HG02885 (cell line): Measurements from ENCODE around the gene RACK1.

ENCODE experiments used
- ATAC-seq: cut with Tn5 transposase; IDR thresholded peaks from one replicate; pipeline ENCODE4 v1.9.1; 2021; ENCODE audit warnings: mild to moderate bottlenecking; ENCODE audit not compliant: unreplicated experiment, poor library complexity

The RACK1 gene

GRCh38 chr5:181234455-181235306 lies 9.0 kb downstream of the RACK1 start:
- no peak for ATAC-seq

GRCh38 chr5:181233801-181234454 lies 9.8 kb downstream of the RACK1 start:
- no peak for ATAC-seq

- ATAC-seq: no peak
Observed at GRCh38 chr5:181233088-181233800, 10.5 kb downstream of the RACK1 start.

DNA sequence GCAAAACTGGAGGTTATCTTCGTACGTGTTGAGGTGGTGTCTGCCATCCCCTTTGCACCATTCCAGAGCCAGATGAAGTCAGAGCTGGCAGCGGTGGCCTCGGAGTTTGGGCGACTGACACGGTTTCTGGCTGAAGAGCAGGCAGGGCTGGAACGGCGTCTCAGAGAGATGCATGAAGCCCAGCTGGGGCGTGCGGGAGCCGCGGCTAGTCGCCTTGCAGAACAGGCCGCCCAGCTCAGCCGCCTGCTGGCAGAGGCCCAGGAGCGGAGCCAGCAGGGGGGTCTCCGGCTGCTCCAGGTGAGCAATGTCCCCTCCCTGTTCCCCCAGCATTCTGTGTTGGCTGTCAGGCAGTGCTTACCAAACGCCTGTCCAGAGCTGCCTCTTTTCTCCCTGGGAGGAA lies 11.1 kb downstream of the RACK1 start:
- no peak for ATAC-seq

GRCh38 chr5:181231432-181231831 lies 12.3 kb downstream of the RACK1 start:
- no peak for ATAC-seq

GRCh38 chr5:181230551-181230950 lies 13.2 kb downstream of the RACK1 start:
- no peak for ATAC-seq

DNA sequence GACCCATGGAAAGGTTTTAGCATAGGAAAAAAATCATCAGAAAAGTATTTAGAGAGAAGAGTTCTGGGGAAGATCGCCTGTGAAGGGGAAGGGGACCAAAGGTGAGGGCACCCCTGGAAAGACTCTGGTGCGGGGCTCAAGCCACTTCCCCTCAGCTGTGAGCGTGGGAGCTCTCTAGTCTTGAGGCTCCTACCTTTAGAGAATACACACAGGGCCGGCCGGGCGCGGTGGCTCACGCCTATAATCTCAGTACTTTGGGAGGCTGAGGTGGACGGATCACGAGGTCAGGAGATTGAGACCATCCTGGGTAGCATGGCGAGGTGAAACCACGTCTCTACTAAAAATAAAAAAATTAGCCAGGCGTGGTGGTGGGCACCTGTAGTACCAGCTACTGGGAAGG lies 13.7 kb downstream of the RACK1 start:
- ATAC-seq: no peak

GRCh38 chr5:181224390-181225229 lies 19.1 kb downstream of the RACK1 start:
- ATAC-seq: no peak

GRCh38 chr5:181223729-181224389 lies 19.8 kb downstream of the RACK1 start:
- peak; percentile 1 for ATAC-seq

- peak; percentile 65 for ATAC-seq
Observed at GRCh38 chr5:181223058-181223728, 20.5 kb downstream of the RACK1 start, which contains the start of gene TRIM41. Gene TRIM41 (plus strand): TSS chr5:181223281. CDS start chr5:181224000, 719 bp downstream.

DNA sequence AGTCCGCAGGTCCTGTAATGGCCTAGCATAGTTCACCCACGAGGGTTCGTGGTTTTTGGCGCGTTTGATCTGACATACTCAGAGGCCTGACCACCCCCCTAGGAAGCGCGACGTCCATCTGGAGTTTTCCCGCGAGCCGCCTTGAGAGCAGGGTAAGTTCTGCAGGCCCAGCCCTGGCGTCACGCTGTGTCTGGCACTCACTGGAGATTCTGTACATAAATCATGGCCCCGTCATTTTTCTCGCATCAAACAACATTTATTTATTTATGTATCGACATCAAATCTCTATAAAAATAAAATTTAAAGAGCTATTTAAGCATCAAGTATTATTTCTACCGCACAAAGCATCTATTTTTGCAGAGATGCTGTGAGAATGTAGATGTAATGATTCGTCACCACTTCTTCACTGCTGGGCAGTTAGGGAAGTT lies 21.1 kb downstream of the RACK1 start:
- ATAC-seq: no peak

DNA sequence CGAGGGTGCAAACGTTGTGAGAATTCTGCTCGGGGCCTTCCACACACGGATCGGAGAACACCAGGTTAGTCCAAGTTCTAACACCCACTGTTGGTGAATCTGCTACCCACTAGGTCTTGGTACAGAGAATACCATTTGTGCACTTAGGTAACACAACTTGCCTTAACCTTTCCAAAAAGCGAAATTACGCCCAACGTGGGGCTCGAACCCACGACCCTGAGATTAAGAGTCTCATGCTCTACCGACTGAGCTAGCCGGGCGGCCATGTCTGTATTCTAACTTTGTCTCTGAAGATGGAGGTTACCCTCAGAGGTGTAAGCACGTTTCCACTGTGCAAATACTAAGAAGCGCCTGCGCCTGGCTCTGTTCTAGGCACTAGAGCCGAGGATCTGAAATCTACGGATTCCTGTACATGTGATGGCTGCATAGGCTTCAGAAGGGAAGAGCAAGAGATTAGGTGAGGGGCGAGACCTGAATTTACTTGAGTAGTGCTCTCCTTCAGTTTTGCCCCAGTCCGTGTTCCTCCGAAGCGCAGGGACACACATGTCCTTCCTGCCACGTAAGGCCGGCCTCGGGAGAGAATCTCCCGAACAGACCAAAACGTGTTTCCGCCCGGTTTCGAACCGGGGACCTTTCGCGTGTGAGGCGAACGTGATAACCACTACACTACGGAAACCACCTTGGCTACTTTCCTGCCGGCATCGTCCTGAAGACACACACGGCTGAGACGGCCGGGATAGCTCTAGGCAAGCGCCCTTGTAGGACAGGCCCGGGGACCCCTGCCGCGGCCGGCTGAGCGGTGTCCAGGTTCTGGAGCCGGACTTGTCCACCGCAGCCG lies 21.7 kb downstream of the RACK1 start:
- peak; percentile 28 for ATAC-seq

DNA sequence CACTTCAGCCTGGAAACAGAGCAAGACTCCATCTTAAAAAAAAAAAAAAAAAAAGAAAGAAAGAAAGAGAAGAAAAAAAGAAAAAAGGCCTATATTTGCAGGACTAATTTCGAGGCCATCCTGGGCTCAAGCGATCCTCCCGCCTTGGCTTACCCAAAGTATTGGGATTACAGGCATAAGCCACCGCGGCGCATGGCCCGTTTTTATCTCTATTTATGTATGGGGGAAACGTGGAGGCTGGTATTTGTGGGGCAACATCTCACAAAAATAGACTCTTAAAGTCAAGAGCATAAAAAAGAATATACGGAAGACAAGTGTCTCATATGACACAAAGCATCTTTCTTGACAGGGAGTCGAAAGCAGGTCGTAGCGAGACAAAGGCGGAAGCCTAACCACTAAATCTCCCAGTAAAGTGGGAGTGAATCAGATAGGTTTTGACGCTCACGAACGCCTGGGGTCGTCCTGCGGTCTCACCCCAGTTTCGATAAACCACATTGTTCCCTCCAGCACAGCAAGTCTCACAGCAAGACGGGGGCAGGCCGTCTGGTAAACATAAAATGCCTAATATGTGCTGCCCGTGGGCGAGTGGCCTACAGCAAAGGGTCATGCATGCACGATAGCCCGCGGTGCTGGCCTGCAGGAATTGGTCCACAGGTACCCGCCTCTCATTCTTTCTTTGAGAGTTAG lies 22.5 kb downstream of the RACK1 start:
- no peak for ATAC-seq

- no peak for ATAC-seq
Observed at GRCh38 chr5:181220178-181220515, 23.6 kb downstream of the RACK1 start.

DNA sequence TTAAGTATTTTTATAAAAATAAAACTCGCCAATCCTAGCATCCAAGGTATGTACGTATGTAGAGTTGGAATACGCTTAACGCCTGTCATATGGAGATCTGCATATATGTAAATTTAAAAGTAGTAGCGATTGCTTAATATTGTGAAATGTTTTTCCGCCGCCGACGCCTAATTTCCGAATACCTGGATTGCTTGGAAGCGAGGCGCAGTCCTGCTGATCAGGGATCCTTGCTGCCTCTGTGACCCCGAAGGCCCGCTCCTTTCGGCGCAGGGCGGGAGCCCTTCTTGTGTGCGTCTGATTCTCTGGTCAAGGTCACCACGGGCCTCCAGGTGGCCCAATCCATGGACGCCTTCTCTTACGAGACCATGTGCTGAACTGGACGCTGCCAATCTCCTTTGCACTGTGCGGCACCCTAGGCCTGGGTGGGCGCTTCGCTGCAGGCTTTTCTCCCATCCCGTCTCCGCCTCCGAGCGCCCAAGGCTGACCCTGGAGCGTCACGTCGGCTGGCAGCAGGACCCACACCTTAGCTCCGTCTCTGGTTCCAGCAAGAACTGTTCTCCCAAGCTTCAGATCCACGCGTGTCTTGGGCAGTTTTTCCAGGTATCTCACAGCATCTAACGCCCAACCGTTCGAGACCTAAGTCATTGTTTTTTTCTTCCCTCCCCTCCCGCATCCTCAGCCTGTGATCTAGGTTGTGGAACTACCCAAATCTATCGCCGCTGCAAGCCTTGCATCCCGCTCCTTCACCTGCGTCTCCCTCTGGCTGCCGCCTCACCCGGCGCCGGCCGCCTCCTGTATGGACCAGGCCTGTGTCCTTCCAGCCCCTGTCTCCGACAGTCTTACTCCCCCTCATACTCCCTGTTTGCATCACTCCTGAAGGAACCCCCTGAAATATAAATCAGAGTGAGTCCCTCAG lies 24.2 kb downstream of the RACK1 start:
- no peak for ATAC-seq

GRCh38 chr5:181218795-181219124 lies 24.9 kb downstream of the RACK1 start:
- ATAC-seq: no peak

DNA sequence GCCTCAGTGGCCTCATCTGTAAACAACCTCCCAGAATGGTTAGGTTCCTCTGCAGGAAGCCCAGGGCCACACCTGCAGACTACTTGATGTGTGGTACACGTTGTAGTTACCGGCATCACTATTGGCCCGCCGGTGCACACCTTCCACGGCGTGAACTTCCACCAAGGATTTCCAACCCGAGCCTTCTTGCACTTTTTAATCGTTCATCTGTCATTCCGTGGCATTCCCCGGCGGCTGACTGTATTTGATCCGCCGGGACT lies 26.0 kb downstream of the RACK1 start:
- ATAC-seq: peak; percentile 13
